UCSD-AML1 (cell line): Measurements from ENCODE around the gene IGFL2.
"Not testable (repeated sequence)": the region's sequence is repeated elsewhere in the genome, so short reads cannot be mapped to it uniquely, and the experiment has no call there.

Experiments
- DNase-seq: peaks from one replicate; lab custom pipeline; 2025; ENCODE audit not compliant: unreplicated experiment; lab: John Stamatoyannopoulos, UW

Gene IGFL2

DNA sequence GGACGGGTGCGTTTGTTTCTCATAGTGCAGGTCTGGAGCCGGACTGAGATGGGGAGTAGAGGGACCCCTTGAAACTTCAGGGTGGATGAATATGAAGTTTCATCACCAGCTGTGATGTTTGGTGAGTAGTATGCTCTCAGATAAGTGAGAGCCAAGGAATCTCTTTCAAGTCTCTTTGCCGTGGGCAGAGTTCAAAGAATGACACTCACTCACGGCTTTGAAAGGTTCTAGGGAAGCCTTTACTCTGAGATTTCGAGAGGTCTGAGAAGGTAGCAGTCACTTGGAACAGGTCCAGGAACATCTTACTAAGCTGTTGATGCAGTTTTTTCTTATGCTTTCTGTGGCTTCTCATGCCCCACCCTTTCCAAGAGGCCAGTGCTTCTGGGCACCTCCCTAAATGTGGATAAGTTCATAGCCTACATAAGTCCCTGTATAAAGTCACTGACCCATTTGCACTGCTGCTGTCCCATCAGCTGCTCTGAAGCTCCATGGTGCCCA lies at the start of gene IGFL2:
Gene IGFL2, plus strand, starts transcription at position 448 of the 498 bp plus-strand sequence. Its CDS starts 41 bp downstream, at position 489.
- no peak for DNase-seq

- no peak for DNase-seq
These were observed 47.7 kb upstream of the IGFL2 start for GRCh38 chr19:46100344-46100743.

GRCh38 chr19:46101293-46101692 lies 46.7 kb upstream of the IGFL2 start:
- DNase-seq: no peak

DNA sequence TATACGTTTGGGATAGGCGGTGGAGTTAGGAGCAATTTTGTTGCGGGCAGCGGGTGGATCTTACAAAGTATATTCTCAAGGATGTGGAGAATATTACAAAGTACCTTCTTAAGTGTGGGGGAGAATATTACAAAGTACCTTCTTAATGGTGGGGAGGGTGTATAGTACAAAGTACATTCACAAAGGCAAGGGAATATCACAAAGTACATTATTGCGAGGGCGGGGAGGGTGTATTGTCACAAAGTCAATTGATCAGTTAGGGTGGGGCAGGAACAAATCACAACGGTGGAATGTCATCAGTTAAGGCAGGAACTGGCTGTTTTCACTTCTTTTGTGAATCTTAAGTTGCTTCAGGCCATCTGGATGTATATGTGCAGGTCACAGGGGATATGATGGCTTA lies 45.7 kb upstream of the IGFL2 start:
- not testable (repeated sequence) for DNase-seq

DNA sequence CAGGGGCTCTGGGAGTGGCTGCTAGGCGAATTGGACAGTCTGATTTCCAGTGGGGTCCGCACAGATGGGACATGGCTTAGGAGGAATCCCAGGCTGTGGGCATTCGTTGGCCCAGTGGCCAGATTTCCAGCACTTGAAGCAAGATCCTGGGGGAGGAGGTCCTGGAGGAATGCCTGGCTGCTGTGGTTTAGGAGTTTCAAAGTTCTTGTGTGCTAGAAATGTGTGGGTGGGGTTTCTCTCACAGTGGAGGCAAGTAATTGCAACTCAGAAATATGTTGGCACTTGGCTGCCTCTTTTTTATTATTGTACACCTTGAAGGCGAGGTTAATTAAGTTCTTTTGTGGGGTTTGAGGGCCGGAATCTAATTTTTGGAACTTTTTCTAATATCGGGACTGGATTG lies 40.7 kb upstream of the IGFL2 start:
- no peak for DNase-seq

- no peak for DNase-seq
These were observed 38.2 kb upstream of the IGFL2 start for GRCh38 chr19:46109876-46110275.

- no peak for DNase-seq
These were observed 36.7 kb upstream of the IGFL2 start for GRCh38 chr19:46111376-46111775.

DNA sequence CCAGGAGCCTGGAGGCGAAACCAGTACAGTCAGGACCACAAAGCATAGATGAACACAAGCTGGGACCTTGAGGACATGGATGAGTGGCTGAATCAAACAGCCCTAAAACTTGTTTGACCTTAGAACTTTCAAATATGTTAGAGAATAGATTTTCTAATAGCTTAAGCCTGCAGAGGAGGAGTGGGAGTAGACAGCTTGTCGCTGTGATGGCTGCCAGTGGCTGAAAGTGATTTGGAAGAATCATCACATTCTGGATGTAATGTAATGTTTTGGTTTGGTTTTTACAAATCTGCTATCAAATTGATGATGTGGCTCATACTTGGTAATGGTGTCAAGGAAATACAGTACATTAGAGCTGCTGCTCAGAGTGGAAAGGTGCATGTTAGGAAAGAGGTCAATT lies 35.5 kb upstream of the IGFL2 start:
- no peak for DNase-seq

GRCh38 chr19:46113726-46114125 lies 34.3 kb upstream of the IGFL2 start:
- no peak for DNase-seq

DNA sequence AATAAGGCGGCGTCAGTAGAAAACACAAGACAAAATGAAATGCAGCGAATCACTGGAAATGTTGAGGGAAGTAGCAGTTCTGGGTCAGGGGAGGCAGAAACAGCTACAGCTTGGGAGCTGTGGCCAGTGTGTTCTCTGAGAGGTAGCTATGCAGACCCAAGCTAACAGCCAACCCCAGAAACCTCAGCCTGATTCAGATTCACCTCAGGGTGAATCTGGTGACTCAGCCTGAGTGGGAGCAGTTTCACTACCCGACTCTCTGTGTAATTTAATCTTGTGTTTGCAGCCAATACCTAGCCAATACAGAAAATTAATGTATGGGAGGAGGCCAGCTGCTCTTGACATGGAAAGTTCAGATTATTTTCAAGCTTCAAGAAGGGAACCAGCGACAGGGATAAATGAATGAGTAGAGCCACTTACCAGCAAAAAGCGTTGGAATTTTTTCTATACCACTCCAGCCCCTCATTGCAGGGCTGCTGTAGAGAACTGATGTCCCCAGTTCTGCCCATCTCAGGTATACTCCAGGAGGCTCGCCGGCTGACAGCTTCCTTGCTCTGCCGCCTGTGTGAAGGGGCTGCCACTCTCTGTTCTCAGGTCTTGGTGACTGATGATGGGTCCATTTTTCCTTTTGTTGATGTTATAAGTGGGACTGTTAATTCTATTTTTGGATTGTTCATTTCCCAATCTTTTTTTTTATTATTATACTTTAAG lies 32.5 kb upstream of the IGFL2 start:
- no peak for DNase-seq

DNA sequence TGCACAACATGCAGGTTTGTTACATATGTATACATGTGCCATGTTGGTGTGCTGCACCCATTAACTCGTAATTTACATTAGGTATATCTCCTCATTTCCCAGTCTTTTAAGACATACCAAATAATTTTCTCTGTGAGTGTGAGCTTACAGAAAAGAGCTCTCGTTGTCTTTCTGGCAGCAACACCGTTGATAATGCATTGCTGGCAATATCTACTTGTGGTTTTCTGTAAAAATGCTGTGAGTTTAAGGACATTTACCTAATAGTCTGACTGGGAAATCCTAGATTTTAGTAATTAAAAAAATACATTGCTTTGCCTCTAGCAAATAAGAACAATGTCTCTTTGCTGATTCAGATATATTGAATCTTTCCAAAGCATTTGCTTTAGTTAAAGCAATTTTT lies 31.9 kb upstream of the IGFL2 start:
- no peak for DNase-seq

GRCh38 chr19:46118136-46118535 lies 29.9 kb upstream of the IGFL2 start:
- DNase-seq: no peak

GRCh38 chr19:46124638-46125115 lies 23.4 kb upstream of the IGFL2 start, which contains the start of gene IGFL3:
TSS of gene IGFL3 (minus strand) at chr19:46124688. CDS start at chr19:46124649, 39 bp downstream.
- DNase-seq: no peak

DNA sequence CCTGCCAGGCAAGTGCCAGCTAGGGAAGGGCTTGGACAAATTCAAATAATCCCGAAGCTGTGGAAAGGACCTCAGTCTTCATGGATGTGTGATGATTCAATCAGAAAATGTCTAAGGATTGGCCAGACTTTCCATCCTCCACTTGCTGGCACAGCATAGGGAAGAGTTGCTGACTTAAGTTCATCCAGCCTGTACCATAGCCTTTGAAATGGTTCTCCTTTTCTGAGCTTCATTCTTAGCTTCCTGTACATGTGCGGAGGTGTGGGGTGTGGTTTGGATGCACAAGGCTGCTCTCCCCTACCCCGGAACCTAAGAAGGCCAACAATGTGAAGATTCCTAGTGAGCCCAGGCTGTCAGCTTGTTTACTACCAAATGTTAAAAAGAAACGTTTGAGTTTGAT lies 22.6 kb upstream of the IGFL2 start:
- no peak for DNase-seq

GRCh38 chr19:46126086-46126580 lies 21.9 kb upstream of the IGFL2 start:
- no peak for DNase-seq

GRCh38 chr19:46131485-46132143 lies 16.4 kb upstream of the IGFL2 start:
- no peak for DNase-seq

DNA sequence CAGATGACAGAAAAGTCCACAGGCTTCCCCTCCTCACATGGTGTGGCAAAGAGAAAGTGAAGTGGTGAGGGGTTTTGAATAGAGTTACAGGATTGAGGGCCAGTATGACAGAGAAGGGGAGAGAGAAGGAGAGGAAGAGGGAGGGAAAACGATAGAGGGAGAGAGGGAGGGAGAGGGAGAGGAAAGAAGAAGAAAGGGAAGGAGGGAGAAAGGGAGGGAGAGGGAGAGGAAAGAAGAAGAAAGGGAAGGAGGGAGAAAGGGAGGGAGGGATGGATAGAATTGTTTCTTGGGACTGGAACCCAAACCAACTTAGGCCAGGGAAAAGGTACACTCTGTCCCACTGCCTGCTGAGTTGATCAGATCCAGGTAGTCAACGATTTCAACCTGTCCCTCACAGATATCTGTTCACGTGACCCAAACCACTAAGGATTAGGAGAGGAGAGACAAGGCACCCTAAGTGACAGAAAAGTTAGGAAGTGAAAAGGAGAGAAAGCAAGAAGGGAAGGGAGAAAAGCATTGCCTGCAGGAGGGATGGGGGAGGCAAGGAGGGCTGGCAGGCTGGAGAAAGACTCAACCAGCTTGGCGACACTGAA lies 15.4 kb upstream of the IGFL2 start:
- DNase-seq: no peak

DNA sequence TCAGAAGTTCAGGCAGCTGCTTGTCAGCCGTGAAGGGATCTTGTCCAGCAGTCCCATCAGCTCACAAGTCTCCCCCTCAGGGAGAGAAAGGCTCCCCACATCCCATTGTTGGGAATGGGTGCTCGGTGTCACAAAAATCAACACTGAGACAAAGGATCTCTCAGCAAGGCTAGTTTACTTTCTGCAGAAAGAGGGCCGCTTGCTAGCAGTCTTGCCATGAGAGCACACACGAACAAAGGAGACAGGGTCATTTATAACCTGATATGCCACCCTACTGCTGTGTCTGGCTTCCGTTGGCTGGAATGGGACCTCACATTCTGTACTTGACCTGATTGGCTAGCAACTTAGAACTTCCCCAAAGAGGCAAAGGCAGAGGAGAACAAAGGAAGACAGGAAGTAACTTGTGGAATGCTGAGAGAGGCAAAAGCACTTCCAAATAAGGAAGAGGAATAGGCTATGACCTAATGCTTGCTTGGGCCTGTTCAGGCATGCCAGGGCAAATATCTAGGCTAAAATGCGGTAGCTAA lies 14.9 kb upstream of the IGFL2 start:
- peak; percentile 36 for DNase-seq

GRCh38 chr19:46133777-46134241 lies 14.2 kb upstream of the IGFL2 start:
- no peak for DNase-seq

- no peak for DNase-seq
These were observed 13.5 kb upstream of the IGFL2 start for GRCh38 chr19:46134527-46134926.

- DNase-seq: no peak
These were observed 10.0 kb upstream of the IGFL2 start for GRCh38 chr19:46137915-46138473.
